GM20431 (cell line): Measurements from ENCODE around the gene TRIM62.

Source experiments
- in situ Hi-C: fragments of 300-500 bp; cut with MseI, MboI; formaldehyde crosslinking; loops from one replicate; pipeline ENCODE4 v1.15.0; 2020; ENCODE audit warnings: low sequenced_read_pairs; ENCODE audit not compliant: unreplicated experiment

Gene TRIM62

GRCh38 chr1:33181921-33182341 is at the start of gene TRIM62:
TSS of gene TRIM62 (minus strand) at chr1:33182043. CDS start at chr1:33181432, 611 bp downstream.
- in situ Hi-C loops: no loop called here

GRCh38 chr1:33231166-33231565 is 49.3 kb upstream of the TRIM62 start:
- in situ Hi-C loops: no loop called here

- in situ Hi-C loops: no loop called here
Measured at GRCh38 chr1:33228935-33229487, 47.2 kb upstream of the TRIM62 start.

- in situ Hi-C loops: no loop called here
Measured at GRCh38 chr1:33225586-33225985, 43.7 kb upstream of the TRIM62 start.

- in situ Hi-C loops: no loop called here
Measured at GRCh38 chr1:33224166-33224707, 42.4 kb upstream of the TRIM62 start.

- in situ Hi-C loops: no loop called here
Measured at GRCh38 chr1:33222381-33222780, 40.5 kb upstream of the TRIM62 start.

GRCh38 chr1:33221385-33221758 is 39.5 kb upstream of the TRIM62 start:
- in situ Hi-C loops: no loop called here

GRCh38 chr1:33220676-33221384 is 39.0 kb upstream of the TRIM62 start:
- in situ Hi-C loops: no loop called here

GRCh38 chr1:33219886-33220661 is 38.2 kb upstream of the TRIM62 start:
- in situ Hi-C loops: no loop called here

- in situ Hi-C loops: no loop called here
Measured at GRCh38 chr1:33211972-33212371, 30.1 kb upstream of the TRIM62 start.

GRCh38 chr1:33206340-33206739 is 24.5 kb upstream of the TRIM62 start:
- in situ Hi-C loops: no loop called here

GRCh38 chr1:33195556-33195955 is 13.7 kb upstream of the TRIM62 start:
- in situ Hi-C loops: no loop called here

GRCh38 chr1:33191731-33192275 is 10.0 kb upstream of the TRIM62 start:
- in situ Hi-C loops: no loop called here

- in situ Hi-C loops: no loop called here
Measured at GRCh38 chr1:33190701-33191100, 8.9 kb upstream of the TRIM62 start.

GRCh38 chr1:33188572-33189275 is 6.9 kb upstream of the TRIM62 start:
- in situ Hi-C loops: no loop called here

GRCh38 chr1:33186936-33187335 is 5.1 kb upstream of the TRIM62 start:
- in situ Hi-C loops: no loop called here

- in situ Hi-C loops: no loop called here
Measured at GRCh38 chr1:33185541-33185940, 3.7 kb upstream of the TRIM62 start.

- in situ Hi-C loops: no loop called here
Measured at GRCh38 chr1:33183306-33183705, 1.5 kb upstream of the TRIM62 start.

GRCh38 chr1:33182896-33183295 is 1.1 kb upstream of the TRIM62 start:
- in situ Hi-C loops: no loop called here

- in situ Hi-C loops: no loop called here
Measured at GRCh38 chr1:33182401-33182841, 578 bp upstream of the TRIM62 start.
